Effector CD4-positive, alpha-beta T cell (primary cell): ENCODE data around the gene KDM2A.
"Not testable (repeated sequence)": the region's sequence is repeated elsewhere in the genome, so short reads cannot be mapped to it uniquely, and the experiment has no call there.

Source experiments
- DNase-seq: peaks from one replicate; pipeline ENCODE4 v3.0.0-alpha.2; 2020

The KDM2A gene

GRCh38 chr11:67174311-67174710 lies 55.2 kb downstream of the KDM2A start:
- DNase-seq, result no peak

GRCh38 chr11:67177399-67178281 lies 58.6 kb downstream of the KDM2A start:
- DNase-seq, result no peak

- DNase-seq, result no peak
Measured at GRCh38 chr11:67178421-67178820, 59.4 kb downstream of the KDM2A start.

GRCh38 chr11:67178878-67179277 lies 59.8 kb downstream of the KDM2A start:
- DNase-seq, result no peak

GRCh38 chr11:67179892-67180490 lies 60.9 kb downstream of the KDM2A start:
- DNase-seq, result no peak

- DNase-seq, result no peak
Measured at GRCh38 chr11:67194096-67194495, 75.0 kb downstream of the KDM2A start.

GRCh38 chr11:67195971-67196456 lies 77.0 kb downstream of the KDM2A start:
- no peak for DNase-seq

- DNase-seq, result no peak
Measured at GRCh38 chr11:67197606-67198005, 78.5 kb downstream of the KDM2A start.

GRCh38 chr11:67198781-67199180 lies 79.7 kb downstream of the KDM2A start:
- DNase-seq, result not testable (repeated sequence)

- DNase-seq, result no peak
Measured at GRCh38 chr11:67199751-67200150, 80.7 kb downstream of the KDM2A start.

GRCh38 chr11:67202028-67202427 lies 83.0 kb downstream of the KDM2A start:
- no peak for DNase-seq

GRCh38 chr11:67204822-67205221 lies 85.8 kb downstream of the KDM2A start:
- no peak for DNase-seq

- DNase-seq, result not testable (repeated sequence)
Measured at GRCh38 chr11:67209222-67209621, 90.2 kb downstream of the KDM2A start.

GRCh38 chr11:67211656-67212436 lies 92.8 kb downstream of the KDM2A start:
- no peak for DNase-seq

- no peak for DNase-seq
Measured at GRCh38 chr11:67213178-67213621, 94.1 kb downstream of the KDM2A start.

- no peak for DNase-seq
Measured at GRCh38 chr11:67227726-67228125, 108.7 kb downstream of the KDM2A start.

- DNase-seq, result no peak
Measured at GRCh38 chr11:67230406-67230805, 111.3 kb downstream of the KDM2A start.

- no peak for DNase-seq
Measured at GRCh38 chr11:67230886-67231285, 111.8 kb downstream of the KDM2A start.

- no peak for DNase-seq
Measured at GRCh38 chr11:67233584-67234190, 114.6 kb downstream of the KDM2A start.

- DNase-seq, result not testable (repeated sequence)
Measured at GRCh38 chr11:67234571-67234970, 115.5 kb downstream of the KDM2A start.

- no peak for DNase-seq
Measured at GRCh38 chr11:67237574-67237973, 118.5 kb downstream of the KDM2A start.

- DNase-seq, result no peak
Measured at GRCh38 chr11:67238894-67239782, 120.1 kb downstream of the KDM2A start.
